Uterus (tissue), 4 donors: ENCODE data around the gene PSMB5. TPM values are rescaled to one million over a fixed set of nuclear protein-coding genes. Genes with fewer than 3 reads are reported as not detected.

Source experiments
- DNase-seq, 2 donors: peaks; one replicate each; pipeline ENCODE4 v3.0.0-alpha.2; 2019 to 2020
- H3K27ac ChIP-seq, 2 donors: fragments of 200-600 bp; sonication (generic); 1 replicate in 1 of 2; 2 replicates in 1 of 2; pipeline ENCODE4 v1.5.1; 2016 to 2018
- H3K27me3 ChIP-seq, 2 donors: fragments of 200-600 bp; sonication (generic); one replicate each; pipeline ENCODE4 v1.5.1; 2018 to 2019; ENCODE audit warnings: control low read depth in 1 of 2
- H3K36me3 ChIP-seq, 2 donors: fragments of 200-600 bp; sonication (generic); one replicate each; pipeline ENCODE4 v1.5.1; 2019; ENCODE audit warnings: control low read depth in 1 of 2
- H3K4me1 ChIP-seq, 2 donors: fragments of 200-600 bp; sonication (generic); one replicate each; pipeline ENCODE4 v1.5.1; 2018 to 2019; ENCODE audit warnings: control low read depth in 1 of 2
- H3K4me3 ChIP-seq, 2 donors: fragments of 200-600 bp; sonication (generic); 1 replicate in 1 of 2; 2 replicates in 1 of 2; pipeline ENCODE4 v1.5.1; 2018 to 2019; ENCODE audit warnings: mild to moderate bottlenecking in 1 of 2
- H3K9me3 ChIP-seq, 2 donors: fragments of 200-600 bp; sonication (generic); one replicate each; pipeline ENCODE4 v1.5.1; 2019; ENCODE audit warnings: control low read depth in 1 of 2
- CTCF ChIP-seq, 4 experiments: fragments of 200-600 bp in 2 of 4; fragments of 450-650 bp in 2 of 4; sonication (generic) in 2 of 4; IDR thresholded peaks; one replicate each; pipeline ENCODE4 v1.5.1; 2016 to 2019; ENCODE audit warnings: antibody characterized with exemption in 4 of 4, mild to moderate bottlenecking in 2 of 4, moderate library complexity in 1 of 4
- POLR2A ChIP-seq, 2 donors: fragments of 450-650 bp; IDR thresholded peaks; one replicate each; pipeline ENCODE4 v1.6.1; 2016; ENCODE audit warnings: antibody characterized with exemption in 2 of 2, mild to moderate bottlenecking in 1 of 2, moderate library complexity in 1 of 2
- intact Hi-C: fragments of 100-400 bp; cut with DNase I; formaldehyde crosslinking; loops from one replicate; pipeline ENCODE4 v1.15.1; 2023; ENCODE audit warnings: low total_unique reads
- total RNA-seq, 4 donors: library from RNA; depleted of rRNA in 3 of 4; stranded (reverse); fragments of >200 nt in 3 of 4; gene quantifications; one replicate each; pipeline versions ENCODE4 v1.1.0 to v1.2.4, GENCODE V29; 2014 to 2023
- donor health status: DM: yes; HTN: yes; CAD: no.

Gene PSMB5
- total RNA-seq, 4 donors from 2014 or later: 18.4 to 121 (median 92.0) TPM

- no peaks in the 10 kb centered on the region for H3K9me3 ChIP-seq
- H3K36me3 ChIP-seq: no peaks in the 10 kb centered on the region
- H3K27ac ChIP-seq: peak overlapping the region; percentile 88 to 96
- H3K4me3 ChIP-seq: no peak overlapping the region
- intact Hi-C loops: no loop called here
- H3K27me3 ChIP-seq: no peaks in the 10 kb centered on the region
- H3K4me1 ChIP-seq: peaks cover 6% of the 10 kb centered on the region in 2 donors
- DNase-seq: no peak
- no peak for TF ChIP-seq CTCF (IDR thresholded peaks at IDR 0.05)
- no peak for TF ChIP-seq POLR2A (IDR thresholded peaks at IDR 0.05)
These were observed 55.6 kb downstream of the PSMB5 start for GRCh38 chr14:22978981-22979671.

GRCh38 chr14:22978487-22978837 lies 56.2 kb downstream of the PSMB5 start:
- Histone ChIP-seq H3K4me3 (no peak overlapping the region), H3K9me3 (no peaks in the 10 kb centered on the region), H3K27me3 (no peaks in the 10 kb centered on the region), H3K27ac (peak overlapping the region; percentile 88 to 96), H3K36me3 (no peaks in the 10 kb centered on the region), H3K4me1 (peaks cover 6% of the 10 kb centered on the region in 2 donors)
- DNase-seq: no peak
- TF ChIP-seq CTCF (IDR thresholded peaks at IDR 0.05): no peak
- TF ChIP-seq POLR2A (IDR thresholded peaks at IDR 0.05): no peak
- intact Hi-C loops: no loop called here

- H3K27me3 ChIP-seq: no peaks in the 10 kb centered on the region
- H3K9me3 ChIP-seq: no peaks in the 10 kb centered on the region
- peak overlapping the region; percentile 88 to 96 for H3K27ac ChIP-seq
- H3K36me3 ChIP-seq: no peaks in the 10 kb centered on the region
- no peak overlapping the region for H3K4me3 ChIP-seq
- intact Hi-C loops: no loop called here
- H3K4me1 ChIP-seq: peaks cover 6% of the 10 kb centered on the region in 2 donors
- DNase-seq: peak; percentile 77 to 82
- TF ChIP-seq CTCF (IDR thresholded peaks at IDR 0.05) (no peak), POLR2A (IDR thresholded peaks at IDR 0.05) (no peak)
These were observed 56.8 kb downstream of the PSMB5 start for GRCh38 chr14:22977684-22978486.

- intact Hi-C loops: no loop called here
- peaks cover 6% of the 10 kb centered on the region in 2 donors for H3K4me1 ChIP-seq
- no peak for TF ChIP-seq POLR2A (IDR thresholded peaks at IDR 0.05)
- TF ChIP-seq CTCF (IDR thresholded peaks at IDR 0.05): no peak
These were observed 57.3 kb downstream of the PSMB5 start for GRCh38 chr14:22977434-22977683.

More at GRCh38 chr14:22977434-22977683, 57.3 kb downstream of the PSMB5 start:
- Histone ChIP-seq H3K27me3 (no peaks in the 10 kb centered on the region), H3K36me3 (no peaks in the 10 kb centered on the region), H3K27ac (peak overlapping the region; percentile 88 to 96), H3K9me3 (no peaks in the 10 kb centered on the region), H3K4me3 (no peak overlapping the region)
- DNase-seq: no peak
